ENCODE results near the gene TEDC2.
A peak's percentile ranks its signal among the peaks of the same experiment; 100 is the strongest.

TEDC2 gene

GRCh38 chr16:2466667-2467527 is 7.0 kb downstream of the TEDC2 start:
- Histone ChIP-seq H2AFZ (ENCODE audit: low read length, unreplicated experiment) (peak overlapping the region; percentile 60), H3K36me3 (ENCODE audit: insufficient read depth, low read length) (no peaks in the 10 kb centered on the region), H3K4me3 (ENCODE audit: low read depth, low read length) (peak overlapping the region; percentile 92), H3K27me3 (ENCODE audit: insufficient read depth, low read length) (no peaks in the 10 kb centered on the region), H3K27ac (ENCODE audit: low read depth, low read length) (no peak overlapping the region; the same call in 1 of the 2 replicates), H3K79me2 (ENCODE audit: control insufficient read depth, insufficient read depth, low read length, unreplicated experiment) (no peaks in the 10 kb centered on the region), H3K4me1 (ENCODE audit: control insufficient read depth, insufficient read depth, low read length, unreplicated experiment) (peaks cover 22% of the 10 kb centered on the region)

DNA sequence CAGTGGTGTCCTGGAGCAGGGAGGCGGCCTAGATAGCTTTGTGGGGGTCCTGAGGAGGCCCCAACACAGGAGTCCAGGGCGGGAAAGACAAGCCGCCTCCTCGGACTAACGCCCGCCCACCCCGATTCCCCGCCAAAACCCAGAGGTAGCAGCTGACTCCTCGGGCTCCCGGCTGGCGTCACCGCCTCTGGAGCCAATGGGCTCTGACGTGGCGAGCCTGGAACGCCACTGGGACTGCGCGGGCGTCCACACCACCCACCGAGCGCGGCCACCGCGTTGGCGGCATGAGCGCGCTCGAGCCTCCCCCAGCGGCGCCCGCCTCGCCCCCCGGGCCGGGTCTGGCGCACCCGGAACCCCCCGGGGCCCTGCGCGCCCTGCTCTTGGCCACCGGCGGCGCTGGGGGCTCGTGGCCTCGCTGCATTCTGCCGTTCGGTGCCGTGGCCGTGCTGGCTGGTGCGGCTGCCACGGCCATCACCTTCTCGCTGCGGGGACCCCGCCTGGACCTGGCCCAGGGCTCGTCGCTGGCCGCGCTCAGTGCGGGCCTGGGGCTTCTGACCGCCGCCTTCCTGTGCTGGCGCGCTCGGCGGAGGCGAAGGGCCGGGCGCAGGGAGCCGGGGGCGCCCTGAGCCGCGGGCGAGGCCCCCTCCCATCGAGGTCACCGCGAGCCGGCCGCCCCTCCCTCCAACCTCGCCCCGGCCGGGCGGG is 7.8 kb downstream of the TEDC2 start:
- Histone ChIP-seq H3K36me3 (ENCODE audit: insufficient read depth, low read length) (no peaks in the 10 kb centered on the region), H3K27ac (ENCODE audit: low read depth, low read length) (no peak overlapping the region; the same call in 1 of the 2 replicates), H3K4me3 (ENCODE audit: low read depth, low read length) (peak overlapping the region; percentile 92), H3K4me1 (ENCODE audit: control insufficient read depth, insufficient read depth, low read length, unreplicated experiment) (peaks cover 24% of the 10 kb centered on the region), H2AFZ (ENCODE audit: low read length, unreplicated experiment) (peak overlapping the region; percentile 60), H3K27me3 (ENCODE audit: insufficient read depth, low read length) (no peaks in the 10 kb centered on the region), H3K79me2 (ENCODE audit: control insufficient read depth, insufficient read depth, low read length, unreplicated experiment) (no peaks in the 10 kb centered on the region)

GRCh38 chr16:2468233-2468724 is 8.4 kb downstream of the TEDC2 start:
- Histone ChIP-seq H3K79me2 (ENCODE audit: control insufficient read depth, insufficient read depth, low read length, unreplicated experiment) (no peaks in the 10 kb centered on the region), H3K36me3 (ENCODE audit: insufficient read depth, low read length) (no peaks in the 10 kb centered on the region), H3K4me1 (ENCODE audit: control insufficient read depth, insufficient read depth, low read length, unreplicated experiment) (peaks cover 24% of the 10 kb centered on the region), H3K27me3 (ENCODE audit: insufficient read depth, low read length) (no peaks in the 10 kb centered on the region), H3K4me3 (ENCODE audit: low read depth, low read length) (peak overlapping the region; percentile 92), H3K27ac (ENCODE audit: low read depth, low read length) (no peak overlapping the region), H2AFZ (ENCODE audit: low read length, unreplicated experiment) (peak overlapping the region; percentile 36)

DNA sequence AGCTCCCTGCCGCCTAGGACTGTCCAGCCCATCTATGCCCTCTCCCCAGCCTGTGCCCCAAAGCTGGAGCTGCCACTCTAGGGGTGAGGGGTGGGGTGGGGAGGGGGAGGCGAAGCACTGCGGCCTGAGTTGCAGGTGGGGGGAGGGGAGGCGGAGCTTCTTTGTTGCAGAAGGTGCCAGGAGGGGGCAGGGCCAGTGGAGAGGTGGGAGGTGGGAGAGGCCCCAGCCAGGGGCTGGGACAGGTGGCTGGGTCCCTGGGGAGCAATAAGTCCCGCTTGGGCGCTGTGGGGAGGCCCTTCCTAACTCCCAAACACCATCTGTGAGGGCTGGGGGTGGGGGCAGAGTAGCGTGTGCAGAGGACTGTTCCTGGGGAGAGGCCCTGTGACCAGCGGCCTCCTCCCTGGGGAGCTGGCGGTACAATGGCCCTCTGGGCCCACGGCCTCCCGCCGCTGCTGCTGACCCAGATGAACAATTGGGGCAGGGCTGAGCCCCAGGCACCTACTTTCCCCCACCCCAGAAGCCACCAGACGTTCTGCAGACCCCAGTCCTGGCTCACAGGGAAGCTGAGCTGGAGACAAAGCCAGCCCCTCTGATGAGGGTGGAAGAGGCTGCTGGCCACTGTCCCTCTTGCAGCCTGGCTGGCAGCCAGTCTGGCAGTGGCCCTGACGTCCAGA is 9.0 kb downstream of the TEDC2 start:
- no peaks in the 10 kb centered on the region for H3K36me3 ChIP-seq (ENCODE audit: insufficient read depth, low read length)
- peaks cover 21% of the 10 kb centered on the region for H3K4me1 ChIP-seq (ENCODE audit: control insufficient read depth, insufficient read depth, low read length, unreplicated experiment)
- peak overlapping the region; percentile 92 for H3K4me3 ChIP-seq (ENCODE audit: low read depth, low read length)
- peak overlapping the region; percentile 36 for H2AFZ ChIP-seq (ENCODE audit: low read length, unreplicated experiment)
- no peak overlapping the region for H3K27ac ChIP-seq (ENCODE audit: low read depth, low read length)
- no peaks in the 10 kb centered on the region for H3K27me3 ChIP-seq (ENCODE audit: insufficient read depth, low read length)
- no peaks in the 10 kb centered on the region for H3K79me2 ChIP-seq (ENCODE audit: control insufficient read depth, insufficient read depth, low read length, unreplicated experiment)

DNA sequence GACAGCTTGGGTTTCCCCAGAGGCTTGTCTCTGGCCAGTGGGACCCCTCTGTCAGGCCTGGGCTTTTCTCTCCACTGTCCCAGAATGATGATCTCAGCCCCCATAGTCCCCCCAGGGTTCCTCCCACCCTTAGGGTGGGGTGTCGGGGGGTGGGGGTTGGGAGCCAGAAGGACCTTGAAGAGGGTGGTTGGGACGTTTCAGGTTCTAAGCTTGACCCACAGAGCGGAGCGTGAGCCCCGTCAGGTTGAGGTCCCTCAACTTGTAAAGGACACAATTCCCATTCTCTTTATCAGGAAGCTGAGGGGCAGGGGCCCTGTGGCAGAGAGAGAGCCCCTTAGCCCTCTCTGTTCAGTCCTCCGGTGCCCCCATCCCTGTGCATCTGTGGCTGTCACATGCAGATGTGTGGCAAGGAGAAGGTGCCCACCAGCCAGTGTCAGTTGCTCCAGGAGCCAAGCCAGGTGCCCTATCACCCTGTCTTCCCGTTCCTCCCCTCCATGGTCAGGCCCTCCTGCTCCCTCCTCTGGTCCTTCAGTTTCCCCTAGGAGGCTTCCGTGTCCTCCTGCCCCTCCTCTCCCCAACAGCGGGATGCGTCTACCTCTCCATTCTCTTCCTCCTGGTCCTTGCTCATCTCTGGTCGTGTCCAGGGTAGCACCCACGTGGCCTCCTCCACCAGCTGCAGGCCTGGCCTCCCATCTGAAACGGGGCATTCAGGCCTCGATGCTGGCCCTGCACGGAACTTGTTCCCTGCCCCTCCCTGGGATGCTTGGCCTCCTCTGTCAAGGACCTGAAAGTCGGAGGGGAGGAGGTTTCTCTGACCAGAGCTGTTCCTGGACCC is 9.7 kb downstream of the TEDC2 start:
- Histone ChIP-seq H3K4me1 (ENCODE audit: control insufficient read depth, insufficient read depth, low read length, unreplicated experiment) (peaks cover 19% of the 10 kb centered on the region), H3K27me3 (ENCODE audit: insufficient read depth, low read length) (no peaks in the 10 kb centered on the region), H3K27ac (ENCODE audit: low read depth, low read length) (no peak overlapping the region), H3K79me2 (ENCODE audit: control insufficient read depth, insufficient read depth, low read length, unreplicated experiment) (no peaks in the 10 kb centered on the region), H3K36me3 (ENCODE audit: insufficient read depth, low read length) (no peaks in the 10 kb centered on the region), H3K4me3 (ENCODE audit: low read depth, low read length) (no peak overlapping the region; the same call in 1 of the 2 replicates), H2AFZ (ENCODE audit: low read length, unreplicated experiment) (no peak overlapping the region)

DNA sequence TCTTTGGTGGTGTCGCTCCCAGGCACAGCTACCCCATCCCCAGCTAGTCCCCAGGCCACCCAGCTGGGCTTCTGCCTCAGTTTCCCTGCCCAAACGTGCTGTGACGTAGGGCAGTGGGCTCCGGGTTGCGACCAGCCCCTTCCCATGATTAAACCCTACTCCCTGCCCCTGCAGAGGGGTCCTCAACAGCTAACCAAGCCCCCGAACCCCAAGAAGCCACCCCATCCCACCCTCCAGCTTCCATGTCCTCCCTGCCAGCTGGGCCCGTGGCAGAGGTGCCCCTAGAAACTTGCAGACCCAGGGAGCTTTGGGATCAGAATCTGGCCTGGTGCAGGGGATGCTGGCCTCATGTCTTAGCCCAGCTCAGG is 10.3 kb downstream of the TEDC2 start:
- H2AFZ ChIP-seq (ENCODE audit: low read length, unreplicated experiment): no peak overlapping the region
- H3K79me2 ChIP-seq (ENCODE audit: control insufficient read depth, insufficient read depth, low read length, unreplicated experiment): no peaks in the 10 kb centered on the region
- no peaks in the 10 kb centered on the region for H3K27me3 ChIP-seq (ENCODE audit: insufficient read depth, low read length)
- no peak overlapping the region for H3K27ac ChIP-seq (ENCODE audit: low read depth, low read length)
- no peak overlapping the region for H3K4me3 ChIP-seq (ENCODE audit: low read depth, low read length)
- no peaks in the 10 kb centered on the region for H3K36me3 ChIP-seq (ENCODE audit: insufficient read depth, low read length)
- peaks cover 19% of the 10 kb centered on the region for H3K4me1 ChIP-seq (ENCODE audit: control insufficient read depth, insufficient read depth, low read length, unreplicated experiment)

DNA sequence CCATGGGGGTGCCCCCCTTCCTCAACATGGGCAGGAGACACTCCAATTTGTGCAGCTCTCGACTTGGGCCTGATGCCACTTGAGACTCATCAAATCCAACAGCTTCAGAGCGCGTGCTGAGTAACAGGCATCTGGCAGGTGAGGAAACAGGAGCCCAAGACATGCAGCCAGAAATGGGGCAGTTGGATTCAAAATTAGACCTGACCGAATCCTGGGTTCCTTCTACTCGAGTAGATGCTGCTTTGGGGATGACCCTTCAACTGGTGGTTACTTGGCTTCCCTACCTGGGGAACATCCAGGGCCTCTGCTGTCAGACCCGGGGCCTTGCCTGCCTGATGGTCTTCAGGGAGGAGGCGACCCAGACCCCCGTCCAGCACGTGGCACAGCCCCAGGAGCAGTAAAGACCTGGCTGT is 10.7 kb downstream of the TEDC2 start:
- Histone ChIP-seq H3K4me1 (ENCODE audit: control insufficient read depth, insufficient read depth, low read length, unreplicated experiment) (peaks cover 19% of the 10 kb centered on the region), H3K79me2 (ENCODE audit: control insufficient read depth, insufficient read depth, low read length, unreplicated experiment) (peaks cover 3% of the 10 kb centered on the region), H3K4me3 (ENCODE audit: low read depth, low read length) (peak overlapping the region; percentile 71; the same call in 1 of the 2 replicates), H2AFZ (ENCODE audit: low read length, unreplicated experiment) (no peak overlapping the region), H3K27me3 (ENCODE audit: insufficient read depth, low read length) (no peaks in the 10 kb centered on the region), H3K27ac (ENCODE audit: low read depth, low read length) (no peak overlapping the region), H3K36me3 (ENCODE audit: insufficient read depth, low read length) (no peaks in the 10 kb centered on the region)

DNA sequence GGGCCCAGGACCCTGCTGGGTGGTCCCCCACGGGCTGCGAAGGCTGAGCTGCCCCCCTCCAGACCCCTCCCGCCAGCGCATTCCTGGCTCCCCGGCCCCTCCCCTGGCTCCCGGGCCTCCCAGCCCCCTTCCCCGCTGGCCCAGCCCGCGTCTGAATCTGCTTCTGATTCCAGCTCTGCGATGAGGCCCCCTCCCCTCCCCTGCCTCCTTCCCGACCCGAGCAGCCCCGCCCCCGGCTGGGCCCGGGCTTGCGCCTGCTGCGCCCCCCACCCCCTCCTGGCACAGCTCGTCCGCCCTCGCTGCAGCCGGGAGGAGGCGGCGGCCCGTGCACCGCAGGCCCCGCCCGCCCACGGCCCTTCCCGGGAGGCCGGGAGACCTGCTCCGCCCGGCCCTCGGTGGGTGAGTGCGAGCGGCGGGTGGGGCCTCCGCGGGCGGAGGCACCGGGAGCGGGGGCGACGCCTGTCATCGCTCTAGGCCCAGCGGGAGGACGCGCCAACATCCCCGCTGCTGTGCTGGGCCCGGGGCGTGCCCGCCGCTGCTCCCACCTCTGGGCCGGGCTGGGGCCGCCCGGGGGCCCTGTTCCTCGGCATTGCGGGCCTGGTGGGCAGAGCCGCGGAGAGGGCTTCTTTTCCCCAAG is 11.2 kb downstream of the TEDC2 start, which contains the start of gene NTN3:
Gene NTN3, plus strand, starts transcription at position 282 of the 637 bp plus-strand sequence. CDS start 405 bp downstream, outside the sequence.
- Histone ChIP-seq H3K36me3 (ENCODE audit: insufficient read depth, low read length) (no peaks in the 10 kb centered on the region), H2AFZ (ENCODE audit: low read length, unreplicated experiment) (peak within 1 kb of the TSS; percentile 23), H3K79me2 (ENCODE audit: control insufficient read depth, insufficient read depth, low read length, unreplicated experiment) (peaks cover 7% of the 10 kb centered on the region), H3K4me3 (ENCODE audit: low read depth, low read length) (peak within 1 kb of the TSS; percentile 71), H3K27ac (ENCODE audit: low read depth, low read length) (no peak within 1 kb of the TSS), H3K4me1 (ENCODE audit: control insufficient read depth, insufficient read depth, low read length, unreplicated experiment) (peaks cover 19% of the 10 kb centered on the region), H3K27me3 (ENCODE audit: insufficient read depth, low read length) (no peaks in the 10 kb centered on the region)

GRCh38 chr16:2471653-2472487 is 12.0 kb downstream of the TEDC2 start:
- no peaks in the 10 kb centered on the region for H3K27me3 ChIP-seq (ENCODE audit: insufficient read depth, low read length)
- peak overlapping the region; percentile 71 for H3K4me3 ChIP-seq (ENCODE audit: low read depth, low read length)
- peaks cover 19% of the 10 kb centered on the region for H3K4me1 ChIP-seq (ENCODE audit: control insufficient read depth, insufficient read depth, low read length, unreplicated experiment)
- H3K36me3 ChIP-seq (ENCODE audit: insufficient read depth, low read length): no peaks in the 10 kb centered on the region
- H3K79me2 ChIP-seq (ENCODE audit: control insufficient read depth, insufficient read depth, low read length, unreplicated experiment): peaks cover 11% of the 10 kb centered on the region
- H2AFZ ChIP-seq (ENCODE audit: low read length, unreplicated experiment): peak overlapping the region; percentile 23
- H3K27ac ChIP-seq (ENCODE audit: low read depth, low read length): no peak overlapping the region
